Left lung (tissue), 10 donors: ENCODE measurements around the gene FHAD1. TPM values are rescaled to one million over a fixed set of nuclear protein-coding genes. Genes with fewer than 3 reads are reported as not detected.

Experiments
- ATAC-seq: fragments of 200-7000 bp; cut with Tn5 transposase; one replicate; pipeline ENCODE4 v1.9.1; 2020; ENCODE audit warnings: moderate library complexity
- DNase-seq, 4 donors: peaks; one replicate each; pipeline ENCODE4 v3.0.0-alpha.2; 2013 to 2020
- H3K27ac ChIP-seq, 2 donors: fragments of 200-600 bp; sonication (generic) in 1 of 2; one replicate each; pipeline versions ENCODE4 v1.5.0 to v1.8.0; 2020 to 2021
- H3K27me3 ChIP-seq, 2 donors: fragments of 200-600 bp; sonication (generic) in 1 of 2; one replicate each; pipeline versions ENCODE4 v1.5.0 to v1.8.0; 2020 to 2021
- H3K36me3 ChIP-seq, 2 donors: fragments of 200-600 bp; sonication (generic) in 1 of 2; one replicate each; pipeline versions ENCODE4 v1.5.0 to v1.8.0; 2020 to 2021
- H3K4me1 ChIP-seq, 2 donors: fragments of 200-600 bp; one replicate each; pipeline ENCODE4 v1.8.0; 2021
- H3K4me3 ChIP-seq, 2 donors: fragments of 200-600 bp; sonication (generic) in 1 of 2; one replicate each; pipeline versions ENCODE4 v1.5.0 to v1.8.0; 2020 to 2021; ENCODE audit warnings: mild to moderate bottlenecking in 1 of 2
- H3K9me3 ChIP-seq, 2 donors: fragments of 200-600 bp; sonication (generic) in 1 of 2; one replicate each; pipeline versions ENCODE4 v1.5.0 to v1.8.0; 2020 to 2021
- intact Hi-C, 2 donors: fragments of 100-400 bp; cut with DNase I; formaldehyde crosslinking; loops; one replicate each; pipeline versions ENCODE4 v1.11.2 to v1.14.2; 2022
- polyA plus RNA-seq, 6 donors: library from polyadenylated mRNA; unstranded; fragments of 120-200 nt; gene quantifications; one replicate each; pipeline ENCODE4 v1.2.1, GENCODE V29; 2013; ENCODE audit not compliant: insufficient read length in 6 of 6
- total RNA-seq, 2 donors: library from RNA; stranded (reverse); fragmentation: NEBNext Ultra II Directional; extraction: Animal tissue kit (Norgen Biotek cat#: 25700); gene quantifications; one replicate each; pipeline ENCODE4 v1.2.1, GENCODE V29; 2021
- TF ChIP-seq, protein P1 (sequence below), 2 donors: fragments of 200-600 bp; sonication (generic) in 1 of 2; IDR thresholded peaks; one replicate each; pipeline versions ENCODE4 v1.5.0 to v1.8.0; 2021; ENCODE audit warnings: antibody characterized with exemption in 2 of 2
- donor health status: DM: no; HTN: yes; CAD: no.
- donor health status: DM: no; HTN: no; CAD: no.

Gene FHAD1
- total and polyA plus RNA-seq, 8 donors: 1.1 to 8.5 (median 3.9) TPM

DNA sequence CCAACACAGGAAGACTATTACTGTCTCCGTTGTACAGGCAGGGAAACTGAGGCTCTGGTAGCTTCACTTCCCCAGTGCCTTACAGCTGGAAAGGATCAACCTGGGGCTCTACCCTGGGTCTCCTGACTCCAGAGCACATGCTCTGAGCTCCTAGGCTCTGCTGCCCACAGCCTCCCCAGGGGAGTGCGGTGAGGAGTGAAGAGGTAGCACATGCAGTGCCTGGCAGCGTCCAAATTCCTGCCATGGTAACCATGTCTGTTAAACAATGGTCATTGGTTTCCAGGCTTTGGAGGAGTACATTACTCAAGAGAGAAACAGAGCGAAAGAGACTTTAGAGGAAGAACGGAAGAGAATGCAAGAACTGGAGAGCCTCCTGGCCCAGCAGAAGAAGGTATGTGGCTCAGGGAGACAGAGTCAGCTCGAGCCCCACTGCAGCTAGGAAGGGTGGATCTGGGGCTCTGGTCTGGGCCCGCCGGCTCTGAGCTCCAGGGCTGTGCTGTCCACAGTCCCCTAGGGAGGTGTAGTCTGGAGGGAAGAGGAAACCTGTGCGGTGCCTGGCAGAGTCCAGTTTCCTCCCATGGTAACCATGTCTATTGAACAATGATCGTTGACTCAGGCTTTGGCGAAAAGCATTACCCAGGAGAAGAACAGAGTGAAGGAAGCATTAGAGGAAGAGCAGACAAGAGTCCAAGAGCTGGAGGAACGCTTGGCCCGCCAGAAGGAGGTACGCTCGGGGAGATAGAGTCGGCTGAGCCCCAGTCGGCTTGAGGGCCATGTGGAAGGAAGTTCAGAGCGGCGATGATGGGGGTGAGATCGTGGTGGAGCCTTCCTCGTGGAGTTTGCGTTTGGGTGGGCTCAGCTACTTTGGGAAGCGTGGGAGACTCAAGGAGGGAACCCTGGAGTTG lies 98.0 kb downstream of the FHAD1 start:
- no peak for DNase-seq
- Histone ChIP-seq H3K9me3 (no peaks in the 10 kb centered on the region), H3K27ac (peak overlapping the region in 1 of 2 donors; percentile 46), H3K27me3 (peaks cover 0 to 14% of the 10 kb centered on the region in 2 donors), H3K4me1 (peaks cover 0 to 27% of the 10 kb centered on the region in 2 donors), H3K4me3 (no peak overlapping the region), H3K36me3 (no peaks in the 10 kb centered on the region)
- no peak for ATAC-seq
- intact Hi-C loops: no loop called here
- TF ChIP-seq, protein P1, sequence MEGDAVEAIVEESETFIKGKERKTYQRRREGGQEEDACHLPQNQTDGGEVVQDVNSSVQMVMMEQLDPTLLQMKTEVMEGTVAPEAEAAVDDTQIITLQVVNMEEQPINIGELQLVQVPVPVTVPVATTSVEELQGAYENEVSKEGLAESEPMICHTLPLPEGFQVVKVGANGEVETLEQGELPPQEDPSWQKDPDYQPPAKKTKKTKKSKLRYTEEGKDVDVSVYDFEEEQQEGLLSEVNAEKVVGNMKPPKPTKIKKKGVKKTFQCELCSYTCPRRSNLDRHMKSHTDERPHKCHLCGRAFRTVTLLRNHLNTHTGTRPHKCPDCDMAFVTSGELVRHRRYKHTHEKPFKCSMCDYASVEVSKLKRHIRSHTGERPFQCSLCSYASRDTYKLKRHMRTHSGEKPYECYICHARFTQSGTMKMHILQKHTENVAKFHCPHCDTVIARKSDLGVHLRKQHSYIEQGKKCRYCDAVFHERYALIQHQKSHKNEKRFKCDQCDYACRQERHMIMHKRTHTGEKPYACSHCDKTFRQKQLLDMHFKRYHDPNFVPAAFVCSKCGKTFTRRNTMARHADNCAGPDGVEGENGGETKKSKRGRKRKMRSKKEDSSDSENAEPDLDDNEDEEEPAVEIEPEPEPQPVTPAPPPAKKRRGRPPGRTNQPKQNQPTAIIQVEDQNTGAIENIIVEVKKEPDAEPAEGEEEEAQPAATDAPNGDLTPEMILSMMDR (IDR thresholded peaks at IDR 0.05): no peak

DNA sequence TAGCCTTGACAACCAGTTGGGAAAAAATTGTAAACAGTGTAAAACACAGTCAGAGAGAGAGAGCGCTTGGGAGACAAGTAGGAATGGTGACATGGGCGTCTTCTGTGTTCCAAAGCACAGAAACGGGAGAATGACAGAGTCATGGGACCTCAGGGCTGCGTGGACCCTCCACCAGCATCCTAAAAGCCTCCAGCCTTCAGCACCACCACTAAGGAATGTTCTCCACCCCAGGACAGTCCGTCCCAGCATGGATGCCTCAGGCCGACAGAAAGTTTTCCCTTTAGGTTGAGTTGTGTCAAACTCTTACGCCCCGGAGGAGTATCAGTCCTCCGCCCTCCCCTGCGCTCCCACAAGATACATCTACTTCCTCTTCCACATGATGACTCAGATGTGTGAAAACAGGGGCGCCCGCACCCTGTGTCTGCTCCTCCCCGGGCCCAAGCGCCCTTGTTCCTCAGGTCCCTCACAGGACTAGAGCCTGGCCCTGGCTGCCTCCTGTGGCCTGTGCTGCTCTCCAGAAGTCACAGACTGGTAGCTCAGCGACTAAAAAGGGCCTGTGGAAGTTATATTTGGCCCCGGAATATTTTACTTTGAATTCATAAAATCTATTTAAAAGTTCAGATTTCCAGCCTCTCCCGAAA lies 98.8 kb downstream of the FHAD1 start:
- peak overlapping the region in 1 of 2 donors; percentile 46 for H3K27ac ChIP-seq
- intact Hi-C loops: no loop called here
- DNase-seq (peak in 2 of 4 donors; percentile 78 to 92), ATAC-seq (peak; percentile 85)
- H3K4me1 ChIP-seq: peaks cover 0 to 27% of the 10 kb centered on the region in 2 donors
- H3K36me3 ChIP-seq: no peaks in the 10 kb centered on the region
- TF ChIP-seq, protein P1 (IDR thresholded peaks at IDR 0.05): no peak
- no peak overlapping the region for H3K4me3 ChIP-seq
- H3K9me3 ChIP-seq: no peaks in the 10 kb centered on the region
- H3K27me3 ChIP-seq: peaks cover 0 to 14% of the 10 kb centered on the region in 2 donors

DNA sequence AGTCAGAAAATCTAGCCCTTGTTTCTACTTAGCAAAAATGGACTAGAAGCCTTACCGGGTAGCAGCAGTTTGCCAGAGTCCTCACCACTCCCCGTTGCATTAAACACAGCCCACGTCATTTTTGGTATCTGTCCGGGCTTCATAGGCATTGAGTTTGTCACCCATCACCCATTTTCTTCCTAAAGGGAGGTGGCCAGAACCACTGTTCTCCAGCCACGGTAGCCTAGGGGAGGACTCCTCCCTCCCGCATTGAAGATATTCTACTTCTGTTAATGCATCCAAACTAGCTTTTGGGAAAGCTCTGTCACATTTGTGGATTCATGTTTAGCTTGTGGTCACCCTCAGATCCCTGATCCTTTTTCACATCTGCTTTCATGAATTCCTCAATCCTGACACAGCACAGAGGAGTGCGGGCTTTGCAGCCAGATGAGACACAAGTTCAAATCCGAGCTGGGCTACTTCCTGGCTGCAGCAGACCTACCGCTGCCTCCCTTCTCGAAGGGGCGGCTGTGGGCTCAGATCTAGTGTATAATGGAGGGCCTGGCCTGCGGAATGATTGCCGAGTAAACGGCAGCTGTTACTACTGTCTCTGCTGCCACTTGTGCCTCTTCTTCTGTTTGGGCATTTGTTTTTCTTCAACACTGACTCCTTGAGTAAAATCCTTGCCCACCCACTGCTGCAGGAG lies 99.5 kb downstream of the FHAD1 start:
- no peaks in the 10 kb centered on the region for H3K36me3 ChIP-seq
- H3K27me3 ChIP-seq: peaks cover 0 to 14% of the 10 kb centered on the region in 2 donors
- H3K4me1 ChIP-seq: peaks cover 0 to 27% of the 10 kb centered on the region in 2 donors
- TF ChIP-seq, protein P1 (IDR thresholded peaks at IDR 0.05): no peak
- DNase-seq: no peak
- no peak overlapping the region for H3K4me3 ChIP-seq
- peak overlapping the region in 1 of 2 donors; percentile 46 for H3K27ac ChIP-seq
- ATAC-seq: no peak
- H3K9me3 ChIP-seq: no peaks in the 10 kb centered on the region
- intact Hi-C loops: no loop called here

DNA sequence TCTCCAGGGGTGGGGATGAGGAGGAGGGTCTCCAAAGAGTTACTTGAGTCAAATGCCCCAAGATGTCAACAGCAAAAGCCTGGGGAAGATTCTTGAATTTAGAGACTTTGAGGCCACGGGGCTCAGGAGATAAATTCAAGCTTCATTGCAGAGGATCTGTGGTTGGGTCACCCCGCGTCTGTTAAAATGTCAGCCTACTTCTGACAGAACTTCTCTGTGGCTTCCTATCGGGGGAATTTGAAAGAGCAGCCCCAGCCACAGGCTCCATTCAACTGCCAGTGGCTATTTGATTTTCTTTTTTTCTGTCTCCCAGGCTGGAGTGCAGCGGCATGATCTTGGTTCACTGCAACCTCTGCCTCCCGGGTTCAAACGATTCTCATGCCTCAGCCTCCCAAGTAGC lies 100.2 kb downstream of the FHAD1 start:
- peaks cover 0 to 14% of the 10 kb centered on the region in 2 donors for H3K27me3 ChIP-seq
- ATAC-seq (no peak), DNase-seq (no peak)
- TF ChIP-seq, protein P1 (IDR thresholded peaks at IDR 0.05): no peak
- no peak overlapping the region for H3K27ac ChIP-seq
- H3K36me3 ChIP-seq: no peaks in the 10 kb centered on the region
- H3K9me3 ChIP-seq: no peaks in the 10 kb centered on the region
- no peak overlapping the region for H3K4me3 ChIP-seq
- peaks cover 0 to 27% of the 10 kb centered on the region in 2 donors for H3K4me1 ChIP-seq
- intact Hi-C loops: no loop called here
